HEK293 (cell line): ENCODE measurements around the gene RTN4.

Source experiments
- HIC1 ChIP-seq: fragments of 450-650 bp; formaldehyde crosslinking; IDR thresholded peaks from 2 replicates; pipeline ENCODE4 v1.5.1; 2016; ENCODE audit warnings: missing biosample characterization, missing genetic modification characterization
- HOXC10 ChIP-seq: sonication (generic); formaldehyde crosslinking; IDR thresholded peaks from 2 replicates; pipeline ENCODE4 v1.8.1; 2023; ENCODE audit warnings: mild to moderate bottlenecking, missing genetic modification reagents
- KLF17 ChIP-seq: fragments of 450-650 bp; formaldehyde crosslinking; IDR thresholded peaks from 2 replicates; pipeline ENCODE4 v1.5.1; 2016; ENCODE audit warnings: missing biosample characterization, missing genetic modification characterization
- KLF9 ChIP-seq: fragments of 450-650 bp; formaldehyde crosslinking; IDR thresholded peaks from 2 replicates; pipeline ENCODE4 v1.5.1; 2016; ENCODE audit warnings: missing biosample characterization, missing genetic modification characterization, low read depth
- REST ChIP-seq: fragments of 450-650 bp; formaldehyde crosslinking; IDR thresholded peaks from 2 replicates; pipeline ENCODE4 v1.5.1; 2016; ENCODE audit warnings: missing biosample characterization, missing genetic modification characterization
- ZBTB11 ChIP-seq: fragments of 450-650 bp; formaldehyde crosslinking; conservative IDR thresholded peaks from 2 replicates; pipeline ENCODE4 v1.5.1; 2016; ENCODE audit warnings: low read depth, missing biosample characterization, missing genetic modification characterization
- ZFHX2 ChIP-seq: fragments of 450-650 bp; formaldehyde crosslinking; conservative IDR thresholded peaks from 2 replicates; pipeline ENCODE4 v1.5.1; 2016; ENCODE audit warnings: missing biosample characterization, missing genetic modification characterization
- ZNF10 ChIP-seq: fragments of 450-650 bp; formaldehyde crosslinking; IDR thresholded peaks from 2 replicates; pipeline ENCODE4 v1.5.1; 2017; ENCODE audit warnings: missing biosample characterization, missing genetic modification characterization
- ZNF148 ChIP-seq: fragments of 450-650 bp; formaldehyde crosslinking; IDR thresholded peaks from 2 replicates; pipeline ENCODE4 v1.5.0; 2017; ENCODE audit warnings: missing biosample characterization, missing genetic modification characterization, borderline replicate concordance
- ZNF175 ChIP-seq: fragments of 450-650 bp; formaldehyde crosslinking; IDR thresholded peaks from 2 replicates; pipeline ENCODE4 v1.5.1; 2016; ENCODE audit warnings: missing biosample characterization, missing genetic modification characterization
- ZNF18 ChIP-seq: fragments of 450-650 bp; formaldehyde crosslinking; IDR thresholded peaks from 2 replicates; pipeline ENCODE4 v1.5.1; 2016; ENCODE audit warnings: missing biosample characterization, missing genetic modification characterization
- ZNF184 ChIP-seq: fragments of 450-650 bp; IDR thresholded peaks from 2 replicates; pipeline ENCODE4 v1.5.1; 2018; ENCODE audit warnings: missing biosample characterization, mild to moderate bottlenecking, missing genetic modification characterization
- ZNF311 ChIP-seq: fragments of 450-650 bp; formaldehyde crosslinking; IDR thresholded peaks from 2 replicates; pipeline ENCODE4 v1.5.1; 2017; ENCODE audit warnings: missing biosample characterization, missing genetic modification characterization, borderline replicate concordance
- ZNF350 ChIP-seq: fragments of 450-650 bp; formaldehyde crosslinking; IDR thresholded peaks from 2 replicates; pipeline ENCODE4 v1.5.0; 2017; ENCODE audit warnings: missing biosample characterization, mild to moderate bottlenecking, missing genetic modification characterization
- ZNF449 ChIP-seq: fragments of 450-650 bp; formaldehyde crosslinking; IDR thresholded peaks from 2 replicates; pipeline ENCODE4 v1.5.1; 2017; ENCODE audit warnings: missing biosample characterization, mild to moderate bottlenecking, missing genetic modification characterization, moderate library complexity
- ZNF571 ChIP-seq: fragments of 450-650 bp; formaldehyde crosslinking; IDR thresholded peaks from 2 replicates; pipeline ENCODE4 v1.5.0; 2017; ENCODE audit warnings: missing biosample characterization, missing genetic modification characterization
- ZNF600 ChIP-seq: fragments of 450-650 bp; formaldehyde crosslinking; IDR thresholded peaks from 2 replicates; pipeline ENCODE4 v1.5.1; 2016; ENCODE audit warnings: missing biosample characterization, missing genetic modification characterization
- ZNF624 ChIP-seq: fragments of 450-650 bp; formaldehyde crosslinking; IDR thresholded peaks from 2 replicates; pipeline ENCODE4 v1.5.1; 2017; ENCODE audit warnings: missing biosample characterization, missing genetic modification characterization
- ZNF664 ChIP-seq: fragments of 450-650 bp; formaldehyde crosslinking; IDR thresholded peaks from 2 replicates; pipeline ENCODE4 v1.5.1; 2016; ENCODE audit warnings: missing biosample characterization, missing genetic modification characterization
- ZNF776 ChIP-seq: fragments of 450-650 bp; formaldehyde crosslinking; IDR thresholded peaks from 2 replicates; pipeline ENCODE4 v1.5.0; 2017; ENCODE audit warnings: missing biosample characterization, missing genetic modification characterization, borderline replicate concordance
- ZNF785 ChIP-seq: fragments of 450-650 bp; formaldehyde crosslinking; IDR thresholded peaks from 2 replicates; pipeline ENCODE4 v1.5.1; 2016; ENCODE audit warnings: missing biosample characterization, missing genetic modification characterization
- ZXDB ChIP-seq: fragments of 450-650 bp; formaldehyde crosslinking; IDR thresholded peaks from 2 replicates; pipeline ENCODE4 v1.5.1; 2016; ENCODE audit warnings: missing biosample characterization, missing genetic modification characterization

The RTN4 gene

GRCh38 chr2:55051026-55051866 lies 995 bp upstream of the RTN4 start (continued):
- TF ChIP-seq HIC1 (peak; percentile 38; the same call in 1 of the 2 replicates), ZNF148 (tag by site-specific recombination) (no peak), ZNF624 (no peak), ZNF311 (tag by site-specific recombination) (no peak), ZNF664 (tag by site-specific recombination) (no peak), ZNF175 (tag by site-specific recombination) (no peak), REST (tag by site-specific recombination) (no peak), ZNF10 (tag by site-specific recombination) (no peak), KLF17 (no peak), ZNF449 (tag by site-specific recombination) (peak; percentile 16; the same call in 1 of the 2 replicates), ZBTB11 (tag by site-specific recombination) (no peak; the same call in 1 of the 2 replicates), HOXC10 (no peak), ZNF18 (tag by site-specific recombination) (no peak), KLF9 (tag by site-specific recombination) (no peak), ZFHX2 (tag by site-specific recombination) (no peak), ZNF785 (tag by site-specific recombination) (no peak), ZNF350 (tag by site-specific recombination) (no peak), ZNF600 (tag by site-specific recombination) (peak; percentile 51; the same call in 1 of the 2 replicates), ZNF776 (no peak), ZNF571 (tag by site-specific recombination) (no peak), ZXDB (0 out of 2 replicates have a peak, but pooled peaks have one; percentile 30), ZNF184 (no peak)
